HepG2 (cell line): Measurements from ENCODE around the gene LGR6. TPM values are rescaled to one million over a fixed set of nuclear protein-coding genes. Genes with fewer than 3 reads are reported as not detected.
A peak's percentile ranks its signal among the peaks of the same experiment; 100 is the strongest.

Source experiments
- BCL6 ChIP-seq: IDR thresholded peaks from 2 replicates; pipeline ENCODE4 v1.6.1; 2016; ENCODE audit warnings: missing genetic modification reagents, missing compliant biosample characterization
- DDIT3 ChIP-seq: sonication (generic); formaldehyde crosslinking; IDR thresholded peaks from 2 replicates; pipeline ENCODE4 v1.4.0; 2020; ENCODE audit warnings: mild to moderate bottlenecking, missing genetic modification reagents
- ELK4 ChIP-seq: sonication (generic); formaldehyde crosslinking; IDR thresholded peaks from 2 replicates; pipeline ENCODE4 v1.9.0; 2021; ENCODE audit warnings: missing genetic modification reagents, borderline replicate concordance
- HNRNPL ChIP-seq: fragments of 200-400 bp; formaldehyde crosslinking; IDR thresholded peaks from 2 replicates; pipeline ENCODE4 v1.6.1; 2017; ENCODE audit warnings: mild to moderate bottlenecking, low read depth, low read length
- IKZF4 ChIP-seq: sonication (generic); formaldehyde crosslinking; IDR thresholded peaks from 2 replicates; pipeline ENCODE4 v1.5.1; 2020; ENCODE audit warnings: borderline replicate concordance, mild to moderate bottlenecking, low read depth, missing genetic modification reagents; ENCODE audit errors: not compliant biosample characterization
- KLF13 ChIP-seq: sonication (generic); formaldehyde crosslinking; IDR thresholded peaks from 2 replicates; pipeline ENCODE4 v1.4.0; 2020; ENCODE audit warnings: mild to moderate bottlenecking, missing genetic modification reagents
- MAFF ChIP-seq: IDR thresholded peaks from 2 replicates; pipeline ENCODE4 v1.6.1; 2011; ENCODE audit warnings: low read depth, low read length, improper control_type of control experiment
- NR3C1 ChIP-seq: sonication (generic); formaldehyde crosslinking; IDR thresholded peaks from 2 replicates; pipeline ENCODE4 v1.4.0; 2020; ENCODE audit warnings: missing genetic modification reagents
- RXRA ChIP-seq: sonication (generic); formaldehyde crosslinking; IDR thresholded peaks from 2 replicates; pipeline ENCODE4 v1.5.1; 2020; ENCODE audit warnings: missing genetic modification reagents
- SMARCE1 ChIP-seq: fragments of 450-650 bp; IDR thresholded peaks from 2 replicates; pipeline ENCODE4 v1.6.1; 2017; ENCODE audit warnings: borderline replicate concordance
- TAF15 ChIP-seq: fragments of 200-400 bp; formaldehyde crosslinking; IDR thresholded peaks from one replicate; pipeline ENCODE4 v1.6.1; 2018; ENCODE audit warnings: mild to moderate bottlenecking, low read depth, low read length; ENCODE audit not compliant: poor library complexity, severe bottlenecking
- ZFX ChIP-seq: sonication (generic); formaldehyde crosslinking; IDR thresholded peaks from 2 replicates; pipeline ENCODE4 v1.4.0; 2020; ENCODE audit warnings: mild to moderate bottlenecking, low read depth, missing genetic modification reagents, moderate library complexity
- ZFY ChIP-seq: sonication (generic); formaldehyde crosslinking; IDR thresholded peaks from 2 replicates; pipeline ENCODE4 v1.4.0; 2020; ENCODE audit warnings: missing genetic modification reagents
- ZNF768 ChIP-seq: sonication (generic); formaldehyde crosslinking; IDR thresholded peaks from 2 replicates; pipeline ENCODE4 v1.4.0; 2020; ENCODE audit warnings: missing genetic modification reagents
- polyA plus RNA-seq, 8 experiments: library from polyadenylated mRNA; depleted of rRNA in 3 of 8; stranded (reverse) in 7 of 8; unstranded in 1 of 8; fragments of >200 nt; fragmentation: Illumina TruSeq in 4 of 8; extraction: Trizol in 4 of 8; gene quantifications; 2 replicates each; pipeline versions ENCODE4 v1.2.1 to v1.2.3, GENCODE V29; 2011 to 2016; ENCODE audit warnings: low read depth in 4 of 8, missing spikeins in 1 of 8, mixed read lengths in 1 of 8; ENCODE audit not compliant: insufficient read depth in 1 of 8
- total RNA-seq, 5 experiments: library from RNA; depleted of rRNA; stranded (reverse); fragments of >200 nt; fragmentation: Illumina TruSeq; extraction: Trizol; gene quantifications; 2 replicates each; pipeline ENCODE4 v1.2.3, GENCODE V29; 2016; ENCODE audit warnings: low read depth in 1 of 5
- TF ChIP-seq, protein P1 (sequence below): sonication (generic); formaldehyde crosslinking; IDR thresholded peaks from 2 replicates; pipeline ENCODE4 v1.8.0; 2022; ENCODE audit warnings: mild to moderate bottlenecking, missing genetic modification reagents, borderline replicate concordance
- TF ChIP-seq, protein P2 (sequence below): sonication (generic); formaldehyde crosslinking; conservative IDR thresholded peaks from 2 replicates; pipeline ENCODE4 v1.4.0; 2020; ENCODE audit warnings: mild to moderate bottlenecking, missing genetic modification reagents, moderate library complexity
- TF ChIP-seq, protein P3 (sequence below): IDR thresholded peaks from 2 replicates; pipeline ENCODE4 v1.6.1; 2018; ENCODE audit warnings: missing genetic modification reagents, mild to moderate bottlenecking, missing compliant biosample characterization
- TF ChIP-seq, protein P4 (sequence below): sonication (generic); formaldehyde crosslinking; IDR thresholded peaks from 2 replicates; pipeline ENCODE4 v1.8.1; 2023; ENCODE audit warnings: mild to moderate bottlenecking, moderate library complexity, missing genetic modification reagents

LGR6 gene
- total and polyA plus RNA-seq, 2 of the 13 experiments (the other 11 are each of a cell fraction or from before 2014, with no cell fraction given), result 0.07 TPM; not detected in 1

GRCh38 chr1:202317941-202318925 is 124.6 kb downstream of the LGR6 start (continued):
- TF ChIP-seq IKZF4 (CRISPR knock-in tag) (no peak), SMARCE1 (no peak), ELK4 (no peak), BCL6 (CRISPR knock-in tag) (peak; percentile 56), ZNF768 (CRISPR knock-in tag) (0 out of 2 replicates have a peak, but pooled peaks have one; percentile 17), TAF15 (no peak), HNRNPL (peak; percentile 82), ZFY (0 out of 2 replicates have a peak, but pooled peaks have one; percentile 33), NR3C1 (CRISPR knock-in tag) (no peak), ZFX (CRISPR knock-in tag) (peak; percentile 31; the same call in 1 of the 2 replicates), RXRA (peak; percentile 63), DDIT3 (no peak), KLF13 (no peak), MAFF (no peak)
- TF ChIP-seq, protein P1, sequence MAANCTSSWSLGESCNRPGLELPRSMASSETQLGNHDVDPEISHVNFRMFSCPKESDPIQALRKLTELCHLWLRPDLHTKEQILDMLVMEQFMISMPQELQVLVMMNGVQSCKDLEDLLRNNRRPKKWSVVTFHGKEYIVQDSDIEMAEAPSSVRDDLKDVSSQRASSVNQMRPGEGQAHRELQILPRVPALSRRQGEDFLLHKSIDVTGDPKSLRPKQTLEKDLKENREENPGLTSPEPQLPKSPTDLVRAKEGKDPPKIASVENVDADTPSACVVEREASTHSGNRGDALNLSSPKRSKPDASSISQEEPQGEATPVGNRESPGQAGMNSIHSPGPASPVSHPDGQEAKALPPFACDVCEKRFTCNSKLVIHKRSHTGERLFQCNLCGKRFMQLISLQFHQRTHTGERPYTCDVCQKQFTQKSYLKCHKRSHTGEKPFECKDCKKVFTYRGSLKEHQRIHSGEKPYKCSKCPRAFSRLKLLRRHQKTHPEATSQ, result no peak
- TF ChIP-seq, protein P2, sequence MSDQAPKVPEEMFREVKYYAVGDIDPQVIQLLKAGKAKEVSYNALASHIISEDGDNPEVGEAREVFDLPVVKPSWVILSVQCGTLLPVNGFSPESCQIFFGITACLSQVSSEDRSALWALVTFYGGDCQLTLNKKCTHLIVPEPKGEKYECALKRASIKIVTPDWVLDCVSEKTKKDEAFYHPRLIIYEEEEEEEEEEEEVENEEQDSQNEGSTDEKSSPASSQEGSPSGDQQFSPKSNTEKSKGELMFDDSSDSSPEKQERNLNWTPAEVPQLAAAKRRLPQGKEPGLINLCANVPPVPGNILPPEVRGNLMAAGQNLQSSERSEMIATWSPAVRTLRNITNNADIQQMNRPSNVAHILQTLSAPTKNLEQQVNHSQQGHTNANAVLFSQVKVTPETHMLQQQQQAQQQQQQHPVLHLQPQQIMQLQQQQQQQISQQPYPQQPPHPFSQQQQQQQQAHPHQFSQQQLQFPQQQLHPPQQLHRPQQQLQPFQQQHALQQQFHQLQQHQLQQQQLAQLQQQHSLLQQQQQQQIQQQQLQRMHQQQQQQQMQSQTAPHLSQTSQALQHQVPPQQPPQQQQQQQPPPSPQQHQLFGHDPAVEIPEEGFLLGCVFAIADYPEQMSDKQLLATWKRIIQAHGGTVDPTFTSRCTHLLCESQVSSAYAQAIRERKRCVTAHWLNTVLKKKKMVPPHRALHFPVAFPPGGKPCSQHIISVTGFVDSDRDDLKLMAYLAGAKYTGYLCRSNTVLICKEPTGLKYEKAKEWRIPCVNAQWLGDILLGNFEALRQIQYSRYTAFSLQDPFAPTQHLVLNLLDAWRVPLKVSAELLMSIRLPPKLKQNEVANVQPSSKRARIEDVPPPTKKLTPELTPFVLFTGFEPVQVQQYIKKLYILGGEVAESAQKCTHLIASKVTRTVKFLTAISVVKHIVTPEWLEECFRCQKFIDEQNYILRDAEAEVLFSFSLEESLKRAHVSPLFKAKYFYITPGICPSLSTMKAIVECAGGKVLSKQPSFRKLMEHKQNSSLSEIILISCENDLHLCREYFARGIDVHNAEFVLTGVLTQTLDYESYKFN (CRISPR knock-in tag), result peak; percentile 72
- TF ChIP-seq, protein P3, sequence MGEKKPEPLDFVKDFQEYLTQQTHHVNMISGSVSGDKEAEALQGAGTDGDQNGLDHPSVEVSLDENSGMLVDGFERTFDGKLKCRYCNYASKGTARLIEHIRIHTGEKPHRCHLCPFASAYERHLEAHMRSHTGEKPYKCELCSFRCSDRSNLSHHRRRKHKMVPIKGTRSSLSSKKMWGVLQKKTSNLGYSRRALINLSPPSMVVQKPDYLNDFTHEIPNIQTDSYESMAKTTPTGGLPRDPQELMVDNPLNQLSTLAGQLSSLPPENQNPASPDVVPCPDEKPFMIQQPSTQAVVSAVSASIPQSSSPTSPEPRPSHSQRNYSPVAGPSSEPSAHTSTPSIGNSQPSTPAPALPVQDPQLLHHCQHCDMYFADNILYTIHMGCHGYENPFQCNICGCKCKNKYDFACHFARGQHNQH (CRISPR knock-in tag), result peak; percentile 42; the same call in 1 of the 2 replicates
- TF ChIP-seq, protein P4, sequence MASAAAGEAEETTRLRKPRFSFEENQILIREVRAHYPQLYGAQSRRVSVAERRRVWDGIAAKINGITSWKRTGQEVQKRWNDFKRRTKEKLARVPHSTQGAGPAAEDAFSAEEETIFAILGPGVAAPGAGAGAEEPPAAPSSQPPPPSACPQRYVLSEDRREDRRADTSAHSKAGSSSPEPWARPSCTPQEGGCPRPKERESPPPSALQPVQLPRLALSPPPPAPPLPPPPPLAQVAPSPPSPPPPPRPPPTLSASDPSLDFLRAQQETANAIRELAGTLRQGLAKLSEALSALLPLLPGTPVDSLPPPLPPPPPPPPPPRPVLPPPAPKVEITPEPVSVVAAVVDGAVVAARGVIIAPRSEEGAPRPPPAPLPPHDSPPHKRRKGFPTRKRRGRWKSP (CRISPR knock-in tag), result no peak
